Rectal smooth muscle tissue (tissue), 1 donor: Measurements from ENCODE around the gene AGPAT3.

Experiments
- H3K27ac ChIP-seq: one replicate; pipeline ENCODE4 v1.7.0; 2013; ENCODE audit warnings: low read depth, low read length, inconsistent platforms
- H3K27me3 ChIP-seq: one replicate; pipeline ENCODE4 v1.7.0; 2013; ENCODE audit warnings: low read length; ENCODE audit not compliant: control insufficient read depth, insufficient read depth
- H3K36me3 ChIP-seq: one replicate; pipeline ENCODE4 v1.7.0; 2013; ENCODE audit warnings: low read length; ENCODE audit not compliant: control insufficient read depth, insufficient read depth
- H3K4me1 ChIP-seq: one replicate; pipeline ENCODE4 v1.7.0; 2013; ENCODE audit warnings: low read length; ENCODE audit not compliant: control insufficient read depth, insufficient read depth
- H3K4me3 ChIP-seq: one replicate; pipeline ENCODE4 v1.7.0; 2013; ENCODE audit warnings: low read length
- H3K9ac ChIP-seq: one replicate; pipeline ENCODE4 v1.7.0; 2013; ENCODE audit warnings: low read length

Gene AGPAT3

GRCh38 chr21:43973634-43973955 lies 108.6 kb downstream of the AGPAT3 start:
- no peak overlapping the region for H3K4me3 ChIP-seq

GRCh38 chr21:43974791-43975468 lies 109.9 kb downstream of the AGPAT3 start:
- H3K36me3 ChIP-seq, result peaks cover 16% of the 10 kb centered on the region
- H3K4me3 ChIP-seq, result no peak overlapping the region
- no peaks in the 10 kb centered on the region for H3K27me3 ChIP-seq
- no peaks in the 10 kb centered on the region for H3K4me1 ChIP-seq
- H3K27ac ChIP-seq, result no peak overlapping the region
- no peak overlapping the region for H3K9ac ChIP-seq

More at GRCh38 chr21:43973634-43973955, 108.6 kb downstream of the AGPAT3 start:
- H3K27ac ChIP-seq, result no peak overlapping the region
- H3K36me3 ChIP-seq, result peaks cover 20% of the 10 kb centered on the region
- no peak overlapping the region for H3K9ac ChIP-seq
- no peaks in the 10 kb centered on the region for H3K4me1 ChIP-seq
- no peaks in the 10 kb centered on the region for H3K27me3 ChIP-seq

GRCh38 chr21:43975469-43976098 lies 110.6 kb downstream of the AGPAT3 start:
- H3K4me3 ChIP-seq, result no peak overlapping the region
- H3K9ac ChIP-seq, result no peak overlapping the region
- peaks cover 17% of the 10 kb centered on the region for H3K36me3 ChIP-seq

GRCh38 chr21:43976661-43977060 lies 111.6 kb downstream of the AGPAT3 start:
- Histone ChIP-seq H3K9ac (no peak overlapping the region), H3K27me3 (no peaks in the 10 kb centered on the region), H3K4me3 (no peak overlapping the region), H3K4me1 (no peaks in the 10 kb centered on the region), H3K36me3 (peaks cover 12% of the 10 kb centered on the region), H3K27ac (no peak overlapping the region)

More at GRCh38 chr21:43975469-43976098, 110.6 kb downstream of the AGPAT3 start:
- Histone ChIP-seq H3K27ac (no peak overlapping the region), H3K27me3 (no peaks in the 10 kb centered on the region), H3K4me1 (no peaks in the 10 kb centered on the region)

GRCh38 chr21:43978060-43978459 lies 113.0 kb downstream of the AGPAT3 start:
- Histone ChIP-seq H3K27ac (no peak overlapping the region), H3K4me3 (no peak overlapping the region), H3K36me3 (peaks cover 17% of the 10 kb centered on the region)

GRCh38 chr21:43979654-43980053 lies 114.6 kb downstream of the AGPAT3 start:
- H3K4me3 ChIP-seq, result no peak overlapping the region
- H3K27me3 ChIP-seq, result no peaks in the 10 kb centered on the region
- peaks cover 15% of the 10 kb centered on the region for H3K36me3 ChIP-seq
- H3K4me1 ChIP-seq, result no peaks in the 10 kb centered on the region
- no peak overlapping the region for H3K27ac ChIP-seq
- no peak overlapping the region for H3K9ac ChIP-seq

More at GRCh38 chr21:43978060-43978459, 113.0 kb downstream of the AGPAT3 start:
- H3K9ac ChIP-seq, result no peak overlapping the region
- no peaks in the 10 kb centered on the region for H3K4me1 ChIP-seq
- H3K27me3 ChIP-seq, result no peaks in the 10 kb centered on the region

GRCh38 chr21:43981151-43981870 lies 116.3 kb downstream of the AGPAT3 start:
- Histone ChIP-seq H3K4me3 (no peak overlapping the region), H3K36me3 (peaks cover 15% of the 10 kb centered on the region), H3K27me3 (no peaks in the 10 kb centered on the region), H3K27ac (no peak overlapping the region), H3K9ac (no peak overlapping the region), H3K4me1 (no peaks in the 10 kb centered on the region)

- Histone ChIP-seq H3K27ac (no peak overlapping the region), H3K9ac (no peak overlapping the region), H3K36me3 (peaks cover 15% of the 10 kb centered on the region)
Measured at GRCh38 chr21:43981871-43982210, 116.8 kb downstream of the AGPAT3 start.

GRCh38 chr21:43982489-43983078 lies 117.6 kb downstream of the AGPAT3 start:
- Histone ChIP-seq H3K36me3 (peaks cover 15% of the 10 kb centered on the region), H3K4me1 (no peaks in the 10 kb centered on the region), H3K9ac (no peak overlapping the region), H3K27me3 (no peaks in the 10 kb centered on the region), H3K27ac (no peak overlapping the region), H3K4me3 (no peak overlapping the region)

More at GRCh38 chr21:43981871-43982210, 116.8 kb downstream of the AGPAT3 start:
- H3K27me3 ChIP-seq, result no peaks in the 10 kb centered on the region
- H3K4me3 ChIP-seq, result no peak overlapping the region
- H3K4me1 ChIP-seq, result no peaks in the 10 kb centered on the region

- no peak overlapping the region for H3K4me3 ChIP-seq
- H3K4me1 ChIP-seq, result no peaks in the 10 kb centered on the region
- H3K9ac ChIP-seq, result no peak overlapping the region
- H3K27ac ChIP-seq, result no peak overlapping the region
- peaks cover 15% of the 10 kb centered on the region for H3K36me3 ChIP-seq
- H3K27me3 ChIP-seq, result no peaks in the 10 kb centered on the region
Measured at GRCh38 chr21:43983390-43983789, 118.4 kb downstream of the AGPAT3 start.

GRCh38 chr21:43983860-43984420 lies 118.9 kb downstream of the AGPAT3 start:
- H3K36me3 ChIP-seq, result peaks cover 15% of the 10 kb centered on the region
- no peak overlapping the region for H3K9ac ChIP-seq
- no peaks in the 10 kb centered on the region for H3K27me3 ChIP-seq
- H3K4me3 ChIP-seq, result no peak overlapping the region
- H3K27ac ChIP-seq, result no peak overlapping the region
- no peaks in the 10 kb centered on the region for H3K4me1 ChIP-seq
